Endodermal cell (in vitro differentiated cells): ENCODE results near the gene SRSF10. TPM values are rescaled to one million over a fixed set of nuclear protein-coding genes. Genes with fewer than 3 reads are reported as not detected.

Experiments
- DNase-seq: peaks from one replicate; pipeline ENCODE4 v3.0.0-alpha.2; 2017
- H3K27ac ChIP-seq: 2 replicates; pipeline ENCODE4 v1.5.1; 2013; ENCODE audit warnings: mild to moderate bottlenecking, low read depth, low read length, moderate library complexity
- H3K27me3 ChIP-seq: 2 replicates; pipeline ENCODE4 v1.6.1; 2013; ENCODE audit warnings: mild to moderate bottlenecking, low read length, moderate library complexity; ENCODE audit not compliant: insufficient read depth, control insufficient read depth, poor library complexity, severe bottlenecking
- H3K36me3 ChIP-seq: 2 replicates; pipeline ENCODE4 v1.7.0; 2013; ENCODE audit warnings: mild to moderate bottlenecking, low read length, moderate library complexity; ENCODE audit not compliant: control insufficient read depth, insufficient read depth
- H3K4me1 ChIP-seq: one replicate; pipeline ENCODE4 v1.7.0; 2013; ENCODE audit warnings: low read length; ENCODE audit not compliant: control insufficient read depth, insufficient read depth
- H3K4me3 ChIP-seq: 2 replicates; pipeline ENCODE4 v1.5.1; 2013; ENCODE audit warnings: mild to moderate bottlenecking, low read length, moderate library complexity
- H3K9ac ChIP-seq: 2 replicates; pipeline ENCODE4 v1.6.1; 2013; ENCODE audit warnings: mild to moderate bottlenecking, low read length, moderate library complexity; ENCODE audit not compliant: poor library complexity, severe bottlenecking; ENCODE audit errors: extremely low read depth
- H3K9me3 ChIP-seq: 2 replicates; pipeline ENCODE4 v1.6.1; 2013; ENCODE audit warnings: mild to moderate bottlenecking, low read length, moderate library complexity; ENCODE audit not compliant: control insufficient read depth
- H3K27ac Mint-ChIP-seq: 2 replicates; pipeline ENCODE4 v1.8.0; 2020; ENCODE audit warnings: mixed read lengths
- H3K27me3 Mint-ChIP-seq: 2 replicates; pipeline ENCODE4 v1.8.0; 2021; ENCODE audit warnings: mild to moderate bottlenecking, mixed read lengths; ENCODE audit not compliant: insufficient read depth
- H3K36me3 Mint-ChIP-seq: 2 replicates; pipeline ENCODE4 v1.8.0; 2020; ENCODE audit warnings: low read depth, mixed read lengths
- H3K4me1 Mint-ChIP-seq: 2 replicates; pipeline ENCODE4 v1.8.0; 2020; ENCODE audit warnings: mixed read lengths
- H3K4me3 Mint-ChIP-seq: 2 replicates; pipeline ENCODE4 v1.8.0; 2020; ENCODE audit warnings: mild to moderate bottlenecking, moderate library complexity, mixed read lengths
- H3K9me3 Mint-ChIP-seq: 2 replicates; pipeline ENCODE4 v1.8.0; 2020; ENCODE audit warnings: mild to moderate bottlenecking, mixed read lengths
- CTCF ChIP-seq: fragments of 200-600 bp; sonication (generic); conservative IDR thresholded peaks from 2 replicates; pipeline ENCODE4 v1.5.0; 2021; ENCODE audit warnings: antibody characterized with exemption, mild to moderate bottlenecking
- WGBS, 2 experiments: methylation state at CpG; one replicate each; pipeline versions ENCODE4 v1.1.5 to v1.1.7; 2013; ENCODE audit warnings: missing lambda C conversion rate in 2 of 2, mixed read lengths in 1 of 2; ENCODE audit not compliant: insufficient coverage in 1 of 2, insufficient read length in 1 of 2; 5-methylcytosine and 5-hydroxymethylcytosine counted together
- total RNA-seq, 2 donors: library from RNA; stranded (reverse); fragmentation: NEBNext Ultra II Directional in 1 of 2; extraction: Animal tissue kit (Norgen Biotek cat#: 25700) in 1 of 2; gene quantifications; 2 replicates in 1 of 2; 3 replicates in 1 of 2; pipeline ENCODE4 v1.2.1, GENCODE V29; 2021

SRSF10 gene
- total RNA-seq, 2 donors from 2014 or later, result 162 to 170 TPM

DNA sequence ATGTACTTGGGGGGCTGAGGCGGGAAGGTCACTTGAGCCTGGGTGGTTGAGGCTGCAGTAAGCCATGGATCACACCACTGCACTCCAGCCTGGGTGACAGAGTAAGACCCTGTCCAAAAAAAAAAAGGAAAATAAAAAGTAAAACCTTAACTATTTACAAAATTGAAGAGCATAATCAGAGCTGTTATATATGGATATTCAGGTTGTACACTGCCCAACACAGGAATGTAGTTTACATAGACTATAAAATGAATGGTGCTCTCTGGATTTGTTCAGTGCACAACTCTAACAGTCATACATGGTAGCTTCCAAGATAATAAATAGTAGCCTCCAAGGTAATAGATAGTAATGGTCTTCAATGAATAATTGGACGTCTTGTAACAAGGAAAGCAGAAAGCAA is 22.6 kb upstream of the SRSF10 start:
- H3K27me3 Mint-ChIP-seq, result peaks cover 72% of the 10 kb centered on the region
- no peak overlapping the region for H3K4me3 ChIP-seq
- no peak overlapping the region for H3K27ac Mint-ChIP-seq

DNA sequence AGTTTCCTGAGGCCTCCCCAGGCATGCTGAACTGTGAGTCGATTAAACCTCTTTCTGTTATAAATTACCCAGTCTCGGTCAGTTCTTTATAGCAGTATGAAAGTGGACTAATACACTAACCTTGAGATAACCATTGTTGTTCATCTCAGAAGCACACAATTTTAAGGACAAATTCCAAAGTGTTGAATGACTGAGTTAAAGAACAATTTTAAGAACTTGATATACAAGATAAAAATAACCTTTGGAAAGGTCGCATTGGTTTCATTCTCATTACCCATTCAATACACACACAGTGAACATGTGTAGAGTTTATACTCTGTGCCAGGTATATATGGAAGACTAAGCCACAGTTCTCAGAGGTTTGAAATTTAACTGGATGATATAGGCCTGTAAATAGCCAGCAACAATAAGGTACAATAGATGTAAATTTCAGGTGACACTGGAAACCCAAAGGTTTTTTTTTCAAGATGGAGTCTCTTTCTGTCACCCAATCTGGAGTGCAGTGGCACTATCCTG is 19.1 kb upstream of the SRSF10 start:
- Histone ChIP-seq H3K9ac (no peak overlapping the region), H3K9me3 (no peaks in the 10 kb centered on the region), H3K36me3 (no peaks in the 10 kb centered on the region), H3K4me3 (no peak overlapping the region), H3K27ac (no peak overlapping the region), H3K27me3 (peaks cover 87% of the 10 kb centered on the region), H3K4me1 (no peaks in the 10 kb centered on the region)
- Mint-ChIP-seq H3K9me3 (peaks cover 7% of the 10 kb centered on the region), H3K36me3 (peaks cover 5% of the 10 kb centered on the region), H3K27ac (no peak overlapping the region), H3K4me3 (no peak overlapping the region), H3K27me3 (peaks cover 79% of the 10 kb centered on the region), H3K4me1 (peaks cover 22% of the 10 kb centered on the region)
- no peak for DNase-seq
- WGBS, 2 experiments, result 91% methylated on average over 2 of the region's 3 CpGs; no CpG with 5 or more reads in 1 of the 2 experiments
- TF ChIP-seq CTCF, result no peak

More for the DNA sequence above, 22.6 kb upstream of the SRSF10 start:
- peaks cover 77% of the 10 kb centered on the region for H3K27me3 ChIP-seq
- no peak overlapping the region for H3K9ac ChIP-seq
- no peak overlapping the region for H3K27ac ChIP-seq
- H3K4me3 Mint-ChIP-seq, result no peak overlapping the region
- H3K4me1 Mint-ChIP-seq, result peaks cover 22% of the 10 kb centered on the region
- H3K9me3 Mint-ChIP-seq, result no peaks in the 10 kb centered on the region
- no peaks in the 10 kb centered on the region for H3K4me1 ChIP-seq
- H3K9me3 ChIP-seq, result no peaks in the 10 kb centered on the region
- 43 to 57% methylated on average over 1 to 2 of the region's 2 CpGs for WGBS, 2 experiments
- DNase-seq, result no peak
- no peak for TF ChIP-seq CTCF
- no peaks in the 10 kb centered on the region for H3K36me3 Mint-ChIP-seq
- no peaks in the 10 kb centered on the region for H3K36me3 ChIP-seq

DNA sequence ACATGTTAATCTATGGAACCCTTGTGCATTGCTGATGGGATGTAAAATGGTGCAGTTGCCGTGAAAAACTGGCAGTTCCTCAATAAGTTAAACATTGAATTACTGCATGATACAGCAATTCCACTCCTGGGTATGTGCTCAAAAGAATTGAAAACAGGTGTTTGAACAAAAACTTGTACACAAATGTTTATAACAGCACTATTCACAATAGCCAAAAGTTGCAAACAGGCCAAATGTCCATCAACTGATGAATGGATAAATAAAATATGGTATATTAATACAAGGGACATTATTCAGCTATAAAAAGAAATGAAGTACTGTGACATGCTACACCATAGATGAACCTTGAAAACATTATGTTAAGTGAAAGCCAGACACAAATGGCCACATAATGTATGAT is 17.7 kb upstream of the SRSF10 start:
- no peak for TF ChIP-seq CTCF
- H3K27me3 Mint-ChIP-seq, result peaks cover 66% of the 10 kb centered on the region
- Histone ChIP-seq H3K36me3 (no peaks in the 10 kb centered on the region), H3K27ac (no peak overlapping the region), H3K27me3 (peaks cover 73% of the 10 kb centered on the region), H3K4me1 (no peaks in the 10 kb centered on the region), H3K9me3 (no peaks in the 10 kb centered on the region), H3K9ac (no peak overlapping the region), H3K4me3 (no peak overlapping the region)
- H3K4me1 Mint-ChIP-seq, result peaks cover 13% of the 10 kb centered on the region
- WGBS, 2 experiments, result 91 to 100% methylated on average over 1 of the region's 1 CpG
- H3K36me3 Mint-ChIP-seq, result peaks cover 5% of the 10 kb centered on the region
- H3K9me3 Mint-ChIP-seq, result peaks cover 7% of the 10 kb centered on the region
- no peak overlapping the region for H3K4me3 Mint-ChIP-seq
- DNase-seq, result no peak
- H3K27ac Mint-ChIP-seq, result no peak overlapping the region
